Measurements from ENCODE around the gene SORCS2.

The SORCS2 gene

DNA sequence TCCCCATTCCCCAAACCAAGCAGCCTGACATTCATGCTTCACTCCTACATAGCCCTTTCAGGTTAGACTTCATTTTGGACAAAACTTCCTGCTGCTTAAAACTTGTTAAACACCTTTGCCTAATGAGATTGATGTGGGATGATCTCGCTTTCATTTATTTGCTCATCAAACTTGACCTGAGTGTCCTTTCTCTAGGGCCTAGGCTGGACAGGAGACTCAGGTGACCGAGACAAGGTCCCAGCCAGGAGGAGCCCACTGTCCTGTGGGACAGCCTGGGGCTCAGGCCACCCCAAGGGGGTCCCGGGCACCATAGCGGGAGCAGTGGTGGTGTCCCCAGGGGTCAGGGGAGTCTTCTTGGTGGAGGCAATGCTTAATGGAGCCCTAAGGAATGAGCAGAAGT, 266.1 kb downstream of the SORCS2 start:
- no peak for DNase-seq (ENCODE audit: low read depth, low spot score)
- TF ChIP-seq ZNF274 (IDR thresholded peaks at IDR 0.05; ENCODE audit: low read depth, low read length): no peak
- TF ChIP-seq SUZ12 (IDR thresholded peaks at IDR 0.05; ENCODE audit: extremely low read depth, insufficient read depth, insufficient read length): no peak
- no peak for TF ChIP-seq YY1 (IDR thresholded peaks at IDR 0.05; ENCODE audit: insufficient read depth, insufficient read length)
- no peak overlapping the region for H3K4me3 ChIP-seq (ENCODE audit: insufficient read length, low read depth)
- no peaks in the 10 kb centered on the region for H3K27me3 ChIP-seq (ENCODE audit: insufficient read depth, insufficient read length)
- no peaks in the 10 kb centered on the region for H3K9me3 ChIP-seq (ENCODE audit: insufficient read depth, low read length)
- no peak overlapping the region for H3K9ac ChIP-seq (ENCODE audit: insufficient read length, low read depth)
- H3K4me1 ChIP-seq (ENCODE audit: insufficient read depth, insufficient read length): peaks cover 25% of the 10 kb centered on the region
- H3K36me3 ChIP-seq (ENCODE audit: insufficient read depth, insufficient read length, low read length): no peaks in the 10 kb centered on the region

DNA sequence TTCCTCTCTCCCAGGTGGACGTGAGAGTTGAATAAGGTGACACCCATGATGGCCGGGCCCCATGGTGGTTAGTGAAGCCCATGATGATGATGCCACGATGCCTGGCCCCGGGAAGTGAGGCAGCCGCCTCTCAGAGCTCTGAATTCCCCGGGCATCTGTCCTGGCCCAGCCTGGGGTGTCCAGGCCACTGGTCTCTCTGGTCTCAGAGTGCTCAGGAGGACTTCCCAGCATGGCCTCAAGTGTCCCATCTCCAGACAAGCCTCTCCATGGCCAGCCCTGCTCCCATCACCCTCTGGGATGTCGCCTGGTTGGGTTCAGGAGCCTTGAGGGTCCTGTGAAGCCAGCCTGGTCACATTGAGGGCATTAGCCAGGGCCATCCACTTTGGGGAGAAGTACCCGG, 267.1 kb downstream of the SORCS2 start:
- H3K9ac ChIP-seq (ENCODE audit: insufficient read length, low read depth): no peak overlapping the region
- H3K4me3 ChIP-seq (ENCODE audit: insufficient read length, low read depth): no peak overlapping the region
- peaks cover 28% of the 10 kb centered on the region for H3K4me1 ChIP-seq (ENCODE audit: insufficient read depth, insufficient read length)
- no peak for TF ChIP-seq YY1 (IDR thresholded peaks at IDR 0.05; ENCODE audit: insufficient read depth, insufficient read length)
- TF ChIP-seq ZNF274 (IDR thresholded peaks at IDR 0.05; ENCODE audit: low read depth, low read length): no peak
- TF ChIP-seq SUZ12 (IDR thresholded peaks at IDR 0.05; ENCODE audit: extremely low read depth, insufficient read depth, insufficient read length): no peak
- no peak for DNase-seq (ENCODE audit: low read depth, low spot score)
- H3K36me3 ChIP-seq (ENCODE audit: insufficient read depth, insufficient read length, low read length): no peaks in the 10 kb centered on the region
- H3K27me3 ChIP-seq (ENCODE audit: insufficient read depth, insufficient read length): no peaks in the 10 kb centered on the region
- H3K9me3 ChIP-seq (ENCODE audit: insufficient read depth, low read length): no peaks in the 10 kb centered on the region

DNA sequence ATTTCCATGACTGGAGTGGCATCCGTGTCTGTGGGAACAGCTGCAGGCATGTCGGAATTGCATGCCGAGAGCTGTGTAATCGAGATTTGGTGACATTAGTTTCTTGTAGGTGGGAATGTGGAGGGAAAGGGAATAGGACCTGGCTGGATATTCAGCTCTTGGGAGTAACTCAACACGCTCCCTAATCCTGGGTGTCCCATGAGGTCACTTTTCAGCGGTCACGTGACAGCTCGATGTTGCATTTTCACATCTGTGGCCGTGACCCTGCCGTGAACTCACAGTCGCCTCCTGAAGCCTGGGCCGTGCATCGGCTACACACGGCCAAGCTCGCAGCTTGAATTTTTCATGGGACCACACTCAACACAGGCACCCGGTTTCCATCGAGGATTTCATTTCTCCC, 268.2 kb downstream of the SORCS2 start:
- Histone ChIP-seq H3K4me1 (ENCODE audit: insufficient read depth, insufficient read length) (peaks cover 31% of the 10 kb centered on the region), H3K9ac (ENCODE audit: insufficient read length, low read depth) (no peak overlapping the region), H3K9me3 (ENCODE audit: insufficient read depth, low read length) (0 out of 2 replicates have a peak, but pooled peaks cover 1% of the 10 kb centered on the region), H3K36me3 (ENCODE audit: insufficient read depth, insufficient read length, low read length) (no peaks in the 10 kb centered on the region), H3K4me3 (ENCODE audit: insufficient read length, low read depth) (no peak overlapping the region), H3K27me3 (ENCODE audit: insufficient read depth, insufficient read length) (no peaks in the 10 kb centered on the region)
- TF ChIP-seq SUZ12 (IDR thresholded peaks at IDR 0.05; ENCODE audit: extremely low read depth, insufficient read depth, insufficient read length) (no peak), ZNF274 (IDR thresholded peaks at IDR 0.05; ENCODE audit: low read depth, low read length) (no peak), YY1 (IDR thresholded peaks at IDR 0.05; ENCODE audit: insufficient read depth, insufficient read length) (no peak)
- no peak for DNase-seq (ENCODE audit: low read depth, low spot score)

DNA sequence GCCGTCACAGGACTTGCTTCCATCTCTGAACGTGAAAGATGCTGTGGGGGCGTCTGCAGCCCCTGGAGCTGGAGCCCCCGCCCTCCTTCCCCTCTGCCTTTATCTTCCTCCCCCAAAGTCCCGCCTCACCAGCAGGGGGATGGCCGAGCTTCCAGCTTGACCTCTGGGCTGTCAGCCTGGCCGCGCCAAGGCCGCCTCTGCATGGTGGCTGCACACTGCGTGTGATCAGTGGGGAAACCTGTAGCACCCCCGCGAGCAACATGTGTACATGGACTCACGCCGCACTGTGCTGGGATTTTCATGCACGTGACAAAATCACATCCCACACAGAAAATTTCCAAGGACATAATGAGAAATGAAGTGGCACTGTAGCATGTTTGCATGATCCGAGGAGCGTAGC, 268.9 kb downstream of the SORCS2 start:
- H3K4me1 ChIP-seq (ENCODE audit: insufficient read depth, insufficient read length): peaks cover 31% of the 10 kb centered on the region
- no peak for TF ChIP-seq ZNF274 (IDR thresholded peaks at IDR 0.05; ENCODE audit: low read depth, low read length)
- TF ChIP-seq SUZ12 (IDR thresholded peaks at IDR 0.05; ENCODE audit: extremely low read depth, insufficient read depth, insufficient read length): no peak
- no peak for TF ChIP-seq YY1 (IDR thresholded peaks at IDR 0.05; ENCODE audit: insufficient read depth, insufficient read length)
- DNase-seq (ENCODE audit: low read depth, low spot score): no peak
- no peak overlapping the region for H3K4me3 ChIP-seq (ENCODE audit: insufficient read length, low read depth)
- H3K9me3 ChIP-seq (ENCODE audit: insufficient read depth, low read length): peaks cover 8% of the 10 kb centered on the region
- no peak overlapping the region for H3K9ac ChIP-seq (ENCODE audit: insufficient read length, low read depth)
- H3K36me3 ChIP-seq (ENCODE audit: insufficient read depth, insufficient read length, low read length): no peaks in the 10 kb centered on the region
- no peaks in the 10 kb centered on the region for H3K27me3 ChIP-seq (ENCODE audit: insufficient read depth, insufficient read length)

DNA sequence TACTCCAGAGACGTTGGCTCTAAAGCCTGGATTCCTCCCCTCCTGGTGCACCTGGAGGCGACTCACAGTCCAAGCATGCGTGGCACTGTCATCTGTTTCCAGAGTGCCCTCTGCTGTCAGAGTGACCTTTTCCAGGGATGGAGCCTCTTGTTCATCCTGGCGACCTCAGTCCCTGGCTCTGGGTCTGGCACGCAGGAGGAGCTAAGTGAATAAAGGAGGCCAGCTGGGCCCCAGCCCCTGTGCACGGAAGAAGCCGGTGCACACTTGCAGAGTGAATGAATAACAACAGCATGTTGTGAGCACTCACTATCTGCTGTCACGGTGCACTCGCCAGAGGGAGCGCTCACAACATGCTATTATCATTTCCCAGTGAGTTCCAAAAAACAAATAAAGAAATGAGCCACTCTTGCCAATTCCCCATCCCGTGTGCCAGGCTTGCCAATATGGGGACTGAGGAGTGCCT, 270.2 kb downstream of the SORCS2 start:
- Histone ChIP-seq H3K9me3 (ENCODE audit: insufficient read depth, low read length) (peaks cover 15% of the 10 kb centered on the region), H3K36me3 (ENCODE audit: insufficient read depth, insufficient read length, low read length) (no peaks in the 10 kb centered on the region), H3K4me1 (ENCODE audit: insufficient read depth, insufficient read length) (peaks cover 37% of the 10 kb centered on the region), H3K4me3 (ENCODE audit: insufficient read length, low read depth) (no peak overlapping the region), H3K9ac (ENCODE audit: insufficient read length, low read depth) (peak overlapping the region; percentile 38), H3K27me3 (ENCODE audit: insufficient read depth, insufficient read length) (no peaks in the 10 kb centered on the region)
- DNase-seq (ENCODE audit: low read depth, low spot score): peak; percentile 56
- TF ChIP-seq SUZ12 (IDR thresholded peaks at IDR 0.05; ENCODE audit: extremely low read depth, insufficient read depth, insufficient read length): no peak
- no peak for TF ChIP-seq YY1 (IDR thresholded peaks at IDR 0.05; ENCODE audit: insufficient read depth, insufficient read length)
- no peak for TF ChIP-seq ZNF274 (IDR thresholded peaks at IDR 0.05; ENCODE audit: low read depth, low read length)

DNA sequence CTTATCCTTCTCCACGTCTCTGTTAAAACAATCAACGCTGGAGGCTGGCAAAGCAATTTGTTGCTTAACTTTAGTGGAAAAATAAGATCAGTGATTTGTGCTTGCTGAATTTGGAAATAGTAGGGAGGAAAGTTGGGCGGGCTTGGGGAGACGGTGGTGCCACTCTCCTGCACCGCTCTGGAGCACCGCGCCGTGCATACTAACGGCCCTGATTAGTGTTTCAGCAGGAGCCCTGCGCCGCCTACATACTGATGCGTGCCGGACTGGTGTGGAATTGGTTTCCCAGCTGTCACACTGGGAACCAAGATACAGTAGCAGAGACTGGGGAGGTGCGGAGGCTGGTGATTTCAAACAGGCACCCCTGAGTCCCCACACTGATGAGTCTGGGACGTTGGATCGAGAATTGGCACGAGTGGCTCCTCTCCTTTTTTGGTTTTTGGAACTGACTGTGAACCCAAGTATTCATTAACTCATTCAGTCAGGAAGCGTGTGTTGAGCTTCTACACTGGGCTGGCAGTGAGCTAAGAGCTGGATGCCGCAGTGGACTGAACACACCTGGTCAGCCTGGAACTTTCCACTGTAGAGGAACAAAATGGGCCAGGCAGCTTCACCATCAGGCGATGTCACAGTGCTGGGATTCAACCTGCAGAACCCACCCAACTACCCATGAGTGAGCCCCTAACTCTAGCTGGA, 271.4 kb downstream of the SORCS2 start:
- Histone ChIP-seq H3K9me3 (ENCODE audit: insufficient read depth, low read length) (peaks cover 15% of the 10 kb centered on the region), H3K27me3 (ENCODE audit: insufficient read depth, insufficient read length) (no peaks in the 10 kb centered on the region), H3K9ac (ENCODE audit: insufficient read length, low read depth) (no peak overlapping the region), H3K4me3 (ENCODE audit: insufficient read length, low read depth) (no peak overlapping the region), H3K36me3 (ENCODE audit: insufficient read depth, insufficient read length, low read length) (no peaks in the 10 kb centered on the region), H3K4me1 (ENCODE audit: insufficient read depth, insufficient read length) (peaks cover 38% of the 10 kb centered on the region)
- no peak for DNase-seq (ENCODE audit: low read depth, low spot score)
- TF ChIP-seq YY1 (IDR thresholded peaks at IDR 0.05; ENCODE audit: insufficient read depth, insufficient read length) (no peak), SUZ12 (IDR thresholded peaks at IDR 0.05; ENCODE audit: extremely low read depth, insufficient read depth, insufficient read length) (no peak), ZNF274 (IDR thresholded peaks at IDR 0.05; ENCODE audit: low read depth, low read length) (no peak)

DNA sequence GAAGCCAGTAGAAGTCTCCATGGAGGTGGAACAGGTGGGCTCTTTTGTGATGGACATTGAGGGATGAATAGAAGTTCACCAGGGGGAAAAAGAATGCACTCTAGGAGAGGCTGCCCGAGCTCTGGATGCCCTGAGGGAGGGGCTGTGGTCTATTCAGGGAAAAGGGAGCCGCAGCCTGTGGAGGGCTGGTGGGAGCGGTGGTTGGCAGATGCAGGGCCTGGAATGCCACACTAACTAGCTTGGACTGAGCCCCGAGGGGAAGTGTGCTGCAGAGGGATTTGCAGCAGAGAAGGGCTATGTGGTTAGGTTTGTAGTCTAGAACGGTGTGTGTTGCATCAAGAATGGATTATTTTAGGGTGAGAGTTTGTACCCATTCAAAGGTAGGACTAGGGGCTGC, 271.9 kb downstream of the SORCS2 start:
- Histone ChIP-seq H3K36me3 (ENCODE audit: insufficient read depth, insufficient read length, low read length) (no peaks in the 10 kb centered on the region), H3K4me1 (ENCODE audit: insufficient read depth, insufficient read length) (peaks cover 38% of the 10 kb centered on the region), H3K4me3 (ENCODE audit: insufficient read length, low read depth) (no peak overlapping the region), H3K9me3 (ENCODE audit: insufficient read depth, low read length) (peaks cover 15% of the 10 kb centered on the region), H3K9ac (ENCODE audit: insufficient read length, low read depth) (no peak overlapping the region), H3K27me3 (ENCODE audit: insufficient read depth, insufficient read length) (no peaks in the 10 kb centered on the region)
- TF ChIP-seq YY1 (IDR thresholded peaks at IDR 0.05; ENCODE audit: insufficient read depth, insufficient read length): no peak
- TF ChIP-seq SUZ12 (IDR thresholded peaks at IDR 0.05; ENCODE audit: extremely low read depth, insufficient read depth, insufficient read length): no peak
- no peak for TF ChIP-seq ZNF274 (IDR thresholded peaks at IDR 0.05; ENCODE audit: low read depth, low read length)
- peak; percentile 27 for DNase-seq (ENCODE audit: low read depth, low spot score)
